ENCODE results near the gene DGKA. TPM values are rescaled to one million over a fixed set of nuclear protein-coding genes. Genes with fewer than 3 reads are reported as not detected.

Gene DGKA
- total and polyA plus RNA-seq, 2 of the 4 experiments (the other 2 are of a cell fraction), result 71.9 to 75.1 TPM

- Histone ChIP-seq H4K20me1 (ENCODE audit: insufficient read depth, low read length) (no peaks in the 10 kb centered on the region), H3K9me3 (ENCODE audit: control insufficient read depth, insufficient read depth, low read length) (no peaks in the 10 kb centered on the region), H3K14ac (replicated peaks; ENCODE audit: low read depth, low read length) (peak overlapping the region; percentile 89), H3K27me3 (ENCODE audit: control insufficient read depth, insufficient read depth, low read length) (no peaks in the 10 kb centered on the region), H4K8ac (ENCODE audit: low read depth in 2 of 2, low read length in 2 of 2) (peak overlapping the region; percentile 6 to 85), H3K36me3 (ENCODE audit: control insufficient read depth, insufficient read depth, low read length) (peaks cover 5% of the 10 kb centered on the region), H3K4me2 (ENCODE audit: low read depth, low read length) (peak overlapping the region; percentile 75), H4K91ac (ENCODE audit: insufficient read depth, low read depth, low read length) (peak overlapping the region; percentile 70; the same call in 1 of the 2 replicates), H3K4ac (ENCODE audit: low read depth, low read length) (peak overlapping the region; percentile 91), H3K79me1 (ENCODE audit: low read depth in 1 of 2, low read length in 2 of 2) (peaks cover 31 to 81% of the 10 kb centered on the region in 2 experiments), H2BK120ac (ENCODE audit: low read depth, low read length) (peak overlapping the region; percentile 59; the same call in 1 of the 2 replicates), H2BK15ac (ENCODE audit: low read depth, low read length) (peak overlapping the region; percentile 19; the same call in 1 of the 3 replicates), H3K4me3 (ENCODE audit: insufficient read depth, low read depth, low read length) (peak overlapping the region; percentile 11; the same call in 1 of the 2 replicates), H2BK20ac (ENCODE audit: low read depth, low read length) (peak overlapping the region; percentile 94), H3K23ac (ENCODE audit: low read depth, low read length) (peak overlapping the region; percentile 70), H2BK5ac (ENCODE audit: low read depth, low read length, poor library complexity, severe bottlenecking) (peak overlapping the region; percentile 66), H2AK9ac (replicated peaks; ENCODE audit: low read depth, low read length, poor library complexity) (peak overlapping the region; percentile 94), H3K56ac (ENCODE audit: extremely low read depth, insufficient read depth, low read length) (peak overlapping the region; percentile 22; the same call in 1 of the 2 replicates), H2AK5ac (ENCODE audit: low read depth, low read length) (peak overlapping the region; percentile 71), H3K27ac (ENCODE audit: insufficient read depth, low read length) (peak overlapping the region; percentile 35), H3K9me1 (ENCODE audit: insufficient read depth, low read length) (peaks cover 16% of the 10 kb centered on the region), H4K5ac (ENCODE audit: low read depth, low read length) (peak overlapping the region; percentile 56), H3K18ac (ENCODE audit: low read depth, low read length) (peak overlapping the region; percentile 40), H3K4me1 (ENCODE audit: control insufficient read depth, insufficient read depth, low read length) (peaks cover 15% of the 10 kb centered on the region), H3K9ac (ENCODE audit: low read depth, low read length) (peak overlapping the region; percentile 27; the same call in 1 of the 2 replicates), H2AFZ (replicated peaks; ENCODE audit: low read length, poor library complexity) (peak overlapping the region; percentile 63)
- no TSS peak for BruUV-seq (replicated peaks)
- no CpG with 5 or more reads among the region's 7 CpGs for WGBS, 2 experiments (ENCODE audit: extremely low coverage in 2 of 2, insufficient read length in 1 of 2)
- TF ChIP-seq ELK1 (IDR thresholded peaks at IDR 0.05; ENCODE audit: borderline replicate concordance, low read depth, low read length) (no peak), MAFK (IDR thresholded peaks at IDR 0.05; ENCODE audit: low read depth, low read length) (no peak), RAD21 (IDR thresholded peaks at IDR 0.05; ENCODE audit: low read length) (no peak), CTCF (conservative IDR thresholded peaks at IDR 0.05; ENCODE audit: low read depth, low read length) (no peak), CEBPB (IDR thresholded peaks at IDR 0.05; ENCODE audit: low read depth, low read length) (no peak), NFE2L2 (IDR thresholded peaks at IDR 0.05; ENCODE audit: low read depth, low read length) (no peak), RFX5 (IDR thresholded peaks at IDR 0.05; ENCODE audit: low read depth, low read length) (no peak), CHD1 (IDR thresholded peaks at IDR 0.05; ENCODE audit: low read depth, low read length) (no peak), MAZ (IDR thresholded peaks at IDR 0.05; ENCODE audit: borderline replicate concordance, low read depth, low read length) (no peak), BHLHE40 (IDR thresholded peaks at IDR 0.05; ENCODE audit: low read depth, low read length) (no peak), MXI1 (IDR thresholded peaks at IDR 0.05; ENCODE audit: borderline replicate concordance, low read depth, low read length) (no peak)
- ATAC-seq (ENCODE audit: low read depth) (no peak; the same call in 1 of the 2 replicates), DNase-seq (no peak)
- in situ Hi-C loops (cut with MboI; ENCODE audit: low sequenced_read_pairs) (no loop called here), intact Hi-C loops (cut with micrococcal nuclease) (loop anchor here (5.0 kb wide), 2 partner anchors 116 to 191 kb away; partner anchors contain the start of genes GDF11, ORMDL2 and SARNP), dilution Hi-C loops (cut with HindIII; ENCODE audit: low sequenced_read_pairs, unreplicated experiment) (no loop called here)
- ChIA-PET POLR2A (ENCODE audit: unreplicated experiment) (interaction anchor here (0.6 kb wide), 1 partner anchor 115 kb away, joined by 3 read pairs; no protein-coding TSS in a partner anchor), CTCF (interaction anchor here (0.6 to 1.1 kb wide), 2 partner anchors 9 to 76 kb away, joined by 3 read pairs; no protein-coding TSS in a partner anchor)
Measured at GRCh38 chr12:55933169-55933798, 2.3 kb downstream of the DGKA start.

All from IMR-90 (cell line).